GM12878 (cell line): Measurements from ENCODE around the gene FLOT1. TPM values are rescaled to one million over a fixed set of nuclear protein-coding genes. Genes with fewer than 3 reads are reported as not detected.

Source experiments
- BCL11A ChIP-seq: IDR thresholded peaks from 2 replicates; pipeline ENCODE4 v1.6.1; 2011; ENCODE audit warnings: low read depth, low read length
- CBX3 ChIP-seq: fragments of 200-600 bp; sonication (generic); IDR thresholded peaks from 2 replicates; pipeline ENCODE4 v1.6.1; 2016; ENCODE audit warnings: low read depth, borderline replicate concordance
- CHD1 ChIP-seq: IDR thresholded peaks from 2 replicates; pipeline ENCODE4 v1.6.1; 2012; ENCODE audit warnings: low read depth, low read length, improper control_type of control experiment
- EED ChIP-seq: sonication (generic); IDR thresholded peaks from 2 replicates; pipeline ENCODE4 v1.6.1; 2016; ENCODE audit warnings: antibody characterized with exemption, low read depth
- HDAC2 ChIP-seq: fragments of 200-600 bp; sonication (generic); IDR thresholded peaks from 2 replicates; pipeline ENCODE4 v1.6.1; 2017
- MTA2 ChIP-seq: fragments of 450-650 bp; IDR thresholded peaks from 2 replicates; pipeline ENCODE4 v1.6.1; 2016; ENCODE audit warnings: low read depth, mild to moderate bottlenecking, moderate library complexity
- NFIC ChIP-seq: IDR thresholded peaks from 2 replicates; pipeline ENCODE4 v1.6.1; 2012; ENCODE audit warnings: low read depth, mild to moderate bottlenecking, inconsistent platforms, low read length, moderate library complexity
- NFXL1 ChIP-seq: fragments of 450-650 bp; IDR thresholded peaks from 2 replicates; pipeline ENCODE4 v1.6.1; 2017; ENCODE audit warnings: antibody characterized with exemption, mild to moderate bottlenecking, borderline replicate concordance
- NR2F1 ChIP-seq: fragments of 450-650 bp; conservative IDR thresholded peaks from 2 replicates; pipeline ENCODE4 v1.6.1; 2017; ENCODE audit warnings: mild to moderate bottlenecking
- RB1 ChIP-seq: fragments of 450-650 bp; formaldehyde crosslinking; IDR thresholded peaks from 2 replicates; pipeline ENCODE4 v1.6.1; 2017; ENCODE audit warnings: mild to moderate bottlenecking, borderline replicate concordance
- SIN3A ChIP-seq: IDR thresholded peaks from 2 replicates; pipeline ENCODE4 v1.6.1; 2012; ENCODE audit warnings: low read depth, low read length, improper control_type of control experiment
- SIX5 ChIP-seq: IDR thresholded peaks from 2 replicates; pipeline ENCODE4 v1.6.1; 2011; ENCODE audit warnings: mild to moderate bottlenecking, low read depth, low read length, moderate library complexity; ENCODE audit not compliant: severe bottlenecking
- SMARCA5 ChIP-seq: fragments of 450-650 bp; IDR thresholded peaks from 2 replicates; pipeline ENCODE4 v1.6.1; 2017; ENCODE audit warnings: mild to moderate bottlenecking
- ZBED1 ChIP-seq: IDR thresholded peaks from 2 replicates; pipeline ENCODE4 v1.6.1; 2016; ENCODE audit warnings: borderline replicate concordance
- ZNF217 ChIP-seq: fragments of 450-650 bp; IDR thresholded peaks from 2 replicates; pipeline ENCODE4 v1.6.1; 2017; ENCODE audit warnings: antibody characterized with exemption, mild to moderate bottlenecking
- ZNF384 ChIP-seq: IDR thresholded peaks from 2 replicates; pipeline ENCODE4 v1.6.1; 2012; ENCODE audit warnings: low read depth, mild to moderate bottlenecking, low read length, improper control_type of control experiment, borderline replicate concordance
- polyA plus RNA-seq, 11 experiments: library from polyadenylated mRNA; depleted of rRNA in 4 of 11; unstranded in 6 of 11; stranded (reverse) in 5 of 11; fragments of >200 nt; fragmentation: Nextera tagmentation in 4 of 11; fragmentation: Illumina TruSeq in 1 of 11; extraction: Ambion mirVana in 4 of 11; extraction: Trizol in 1 of 11; gene quantifications; 1 replicate in 1 of 11; 2 replicates in 10 of 11; pipeline versions ENCODE4 v1.2.1 to v1.2.3, GENCODE V29; 2011 to 2016; ENCODE audit warnings: inconsistent platforms in 2 of 11, missing spikeins in 2 of 11, low read depth in 1 of 11
- total RNA-seq, 4 experiments: library from RNA; depleted of rRNA in 3 of 4; stranded (reverse); fragments of >200 nt in 3 of 4; fragmentation: Illumina TruSeq in 1 of 4; extraction: Trizol in 1 of 4; gene quantifications; 2 replicates each; pipeline versions ENCODE4 v1.2.1 to v1.2.3, GENCODE V29; 2013 to 2021
- TF ChIP-seq, protein P1 (sequence below): fragments of 450-650 bp; IDR thresholded peaks from 2 replicates; pipeline ENCODE4 v1.6.1; 2017; ENCODE audit warnings: low read depth, mild to moderate bottlenecking, moderate library complexity
- TF ChIP-seq, protein P2 (sequence below): fragments of 450-650 bp; formaldehyde crosslinking; IDR thresholded peaks from 2 replicates; pipeline ENCODE4 v1.4.0; 2022; ENCODE audit warnings: mild to moderate bottlenecking, moderate library complexity
- TF ChIP-seq, protein P3 (sequence below): fragments of 150-350 bp; IDR thresholded peaks from 2 replicates; pipeline ENCODE4 v1.6.1; 2016; ENCODE audit warnings: low read depth, low read length
- TF ChIP-seq, protein P4 (sequence below): IDR thresholded peaks from 2 replicates; pipeline ENCODE4 v1.6.1; 2012; ENCODE audit warnings: mild to moderate bottlenecking, low read depth, low read length

FLOT1 gene
- total and polyA plus RNA-seq, 10 of the 15 experiments (the other 5 are each of a cell fraction or from before 2014, with no cell fraction given): 12.3 to 153 (median 112) TPM

DNA sequence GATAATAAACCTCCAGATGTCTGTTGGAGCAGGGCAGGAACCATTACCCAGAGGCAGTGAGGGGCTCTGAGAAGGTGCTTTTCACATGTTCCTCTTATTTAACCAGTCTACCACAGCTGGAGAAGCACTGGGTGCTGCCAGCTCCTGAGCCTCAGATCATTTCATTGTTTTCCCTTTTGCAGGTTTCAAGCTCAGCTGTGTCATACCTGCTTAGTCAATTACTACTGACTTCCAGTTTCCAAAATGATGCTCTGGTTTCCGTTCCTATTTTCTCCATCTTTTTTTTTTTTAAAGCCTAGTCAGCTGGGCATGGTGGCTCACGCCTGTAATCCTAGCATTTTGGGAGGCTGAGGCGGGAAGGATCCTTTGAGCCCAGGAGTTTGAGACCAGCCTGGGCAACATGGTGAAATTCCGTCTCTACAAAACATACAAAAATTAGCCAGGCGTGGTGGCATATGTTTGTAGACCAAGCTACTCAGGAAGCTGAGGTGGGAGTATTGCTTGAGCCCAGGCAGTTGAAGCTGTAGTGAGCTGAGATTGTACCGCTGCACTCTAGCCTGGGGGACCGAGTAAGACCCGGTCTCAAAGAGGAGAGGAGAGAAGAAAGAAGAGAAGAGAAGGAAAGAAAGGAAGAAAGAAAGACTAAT is 6.7 kb downstream of the FLOT1 start (continued):
- no peak for TF ChIP-seq ZNF217
- TF ChIP-seq SIX5: no peak
- TF ChIP-seq NR2F1: no peak
- no peak; the same call in 1 of the 2 replicates for TF ChIP-seq MTA2
- TF ChIP-seq, protein P1, sequence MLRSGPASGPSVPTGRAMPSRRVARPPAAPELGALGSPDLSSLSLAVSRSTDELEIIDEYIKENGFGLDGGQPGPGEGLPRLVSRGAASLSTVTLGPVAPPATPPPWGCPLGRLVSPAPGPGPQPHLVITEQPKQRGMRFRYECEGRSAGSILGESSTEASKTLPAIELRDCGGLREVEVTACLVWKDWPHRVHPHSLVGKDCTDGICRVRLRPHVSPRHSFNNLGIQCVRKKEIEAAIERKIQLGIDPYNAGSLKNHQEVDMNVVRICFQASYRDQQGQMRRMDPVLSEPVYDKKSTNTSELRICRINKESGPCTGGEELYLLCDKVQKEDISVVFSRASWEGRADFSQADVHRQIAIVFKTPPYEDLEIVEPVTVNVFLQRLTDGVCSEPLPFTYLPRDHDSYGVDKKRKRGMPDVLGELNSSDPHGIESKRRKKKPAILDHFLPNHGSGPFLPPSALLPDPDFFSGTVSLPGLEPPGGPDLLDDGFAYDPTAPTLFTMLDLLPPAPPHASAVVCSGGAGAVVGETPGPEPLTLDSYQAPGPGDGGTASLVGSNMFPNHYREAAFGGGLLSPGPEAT: peak; percentile 80
- TF ChIP-seq, protein P2, sequence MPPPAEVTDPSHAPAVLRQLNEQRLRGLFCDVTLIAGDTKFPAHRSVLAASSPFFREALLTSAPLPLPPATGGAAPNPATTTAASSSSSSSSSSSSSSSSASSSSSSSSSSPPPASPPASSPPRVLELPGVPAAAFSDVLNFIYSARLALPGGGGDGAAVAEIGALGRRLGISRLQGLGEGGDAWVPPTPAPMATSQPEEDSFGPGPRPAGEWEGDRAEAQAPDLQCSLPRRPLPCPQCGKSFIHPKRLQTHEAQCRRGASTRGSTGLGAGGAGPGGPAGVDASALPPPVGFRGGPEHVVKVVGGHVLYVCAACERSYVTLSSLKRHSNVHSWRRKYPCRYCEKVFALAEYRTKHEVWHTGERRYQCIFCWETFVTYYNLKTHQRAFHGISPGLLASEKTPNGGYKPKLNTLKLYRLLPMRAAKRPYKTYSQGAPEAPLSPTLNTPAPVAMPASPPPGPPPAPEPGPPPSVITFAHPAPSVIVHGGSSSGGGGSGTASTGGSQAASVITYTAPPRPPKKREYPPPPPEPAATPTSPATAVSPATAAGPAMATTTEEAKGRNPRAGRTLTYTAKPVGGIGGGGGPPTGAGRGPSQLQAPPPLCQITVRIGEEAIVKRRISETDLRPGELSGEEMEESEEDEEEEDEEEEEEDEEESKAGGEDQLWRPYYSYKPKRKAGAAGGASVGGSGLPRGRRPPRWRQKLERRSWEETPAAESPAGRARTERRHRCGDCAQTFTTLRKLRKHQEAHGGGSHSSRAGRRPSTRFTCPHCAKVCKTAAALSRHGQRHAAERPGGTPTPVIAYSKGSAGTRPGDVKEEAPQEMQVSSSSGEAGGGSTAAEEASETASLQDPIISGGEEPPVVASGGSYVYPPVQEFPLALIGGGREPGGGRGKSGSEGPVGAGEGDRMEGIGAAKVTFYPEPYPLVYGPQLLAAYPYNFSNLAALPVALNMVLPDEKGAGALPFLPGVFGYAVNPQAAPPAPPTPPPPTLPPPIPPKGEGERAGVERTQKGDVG (CRISPR knock-in tag): no peak
- TF ChIP-seq ZNF384: peak; percentile 49; the same call in 1 of the 2 replicates
- no peak for TF ChIP-seq CHD1
- TF ChIP-seq, protein P3, sequence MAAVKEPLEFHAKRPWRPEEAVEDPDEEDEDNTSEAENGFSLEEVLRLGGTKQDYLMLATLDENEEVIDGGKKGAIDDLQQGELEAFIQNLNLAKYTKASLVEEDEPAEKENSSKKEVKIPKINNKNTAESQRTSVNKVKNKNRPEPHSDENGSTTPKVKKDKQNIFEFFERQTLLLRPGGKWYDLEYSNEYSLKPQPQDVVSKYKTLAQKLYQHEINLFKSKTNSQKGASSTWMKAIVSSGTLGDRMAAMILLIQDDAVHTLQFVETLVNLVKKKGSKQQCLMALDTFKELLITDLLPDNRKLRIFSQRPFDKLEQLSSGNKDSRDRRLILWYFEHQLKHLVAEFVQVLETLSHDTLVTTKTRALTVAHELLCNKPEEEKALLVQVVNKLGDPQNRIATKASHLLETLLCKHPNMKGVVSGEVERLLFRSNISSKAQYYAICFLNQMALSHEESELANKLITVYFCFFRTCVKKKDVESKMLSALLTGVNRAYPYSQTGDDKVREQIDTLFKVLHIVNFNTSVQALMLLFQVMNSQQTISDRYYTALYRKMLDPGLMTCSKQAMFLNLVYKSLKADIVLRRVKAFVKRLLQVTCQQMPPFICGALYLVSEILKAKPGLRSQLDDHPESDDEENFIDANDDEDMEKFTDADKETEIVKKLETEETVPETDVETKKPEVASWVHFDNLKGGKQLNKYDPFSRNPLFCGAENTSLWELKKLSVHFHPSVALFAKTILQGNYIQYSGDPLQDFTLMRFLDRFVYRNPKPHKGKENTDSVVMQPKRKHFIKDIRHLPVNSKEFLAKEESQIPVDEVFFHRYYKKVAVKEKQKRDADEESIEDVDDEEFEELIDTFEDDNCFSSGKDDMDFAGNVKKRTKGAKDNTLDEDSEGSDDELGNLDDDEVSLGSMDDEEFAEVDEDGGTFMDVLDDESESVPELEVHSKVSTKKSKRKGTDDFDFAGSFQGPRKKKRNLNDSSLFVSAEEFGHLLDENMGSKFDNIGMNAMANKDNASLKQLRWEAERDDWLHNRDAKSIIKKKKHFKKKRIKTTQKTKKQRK: no peak
- TF ChIP-seq NFIC: peak; percentile 72
- peak; percentile 93 for TF ChIP-seq EED
- no peak for TF ChIP-seq NFXL1
- no peak for TF ChIP-seq HDAC2
- TF ChIP-seq SIN3A: no peak
- no peak for TF ChIP-seq CBX3
- TF ChIP-seq BCL11A: 0 out of 2 replicates have a peak, but pooled peaks have one; percentile 21
- TF ChIP-seq SMARCA5: no peak
- TF ChIP-seq RB1: no peak
- TF ChIP-seq, protein P4, sequence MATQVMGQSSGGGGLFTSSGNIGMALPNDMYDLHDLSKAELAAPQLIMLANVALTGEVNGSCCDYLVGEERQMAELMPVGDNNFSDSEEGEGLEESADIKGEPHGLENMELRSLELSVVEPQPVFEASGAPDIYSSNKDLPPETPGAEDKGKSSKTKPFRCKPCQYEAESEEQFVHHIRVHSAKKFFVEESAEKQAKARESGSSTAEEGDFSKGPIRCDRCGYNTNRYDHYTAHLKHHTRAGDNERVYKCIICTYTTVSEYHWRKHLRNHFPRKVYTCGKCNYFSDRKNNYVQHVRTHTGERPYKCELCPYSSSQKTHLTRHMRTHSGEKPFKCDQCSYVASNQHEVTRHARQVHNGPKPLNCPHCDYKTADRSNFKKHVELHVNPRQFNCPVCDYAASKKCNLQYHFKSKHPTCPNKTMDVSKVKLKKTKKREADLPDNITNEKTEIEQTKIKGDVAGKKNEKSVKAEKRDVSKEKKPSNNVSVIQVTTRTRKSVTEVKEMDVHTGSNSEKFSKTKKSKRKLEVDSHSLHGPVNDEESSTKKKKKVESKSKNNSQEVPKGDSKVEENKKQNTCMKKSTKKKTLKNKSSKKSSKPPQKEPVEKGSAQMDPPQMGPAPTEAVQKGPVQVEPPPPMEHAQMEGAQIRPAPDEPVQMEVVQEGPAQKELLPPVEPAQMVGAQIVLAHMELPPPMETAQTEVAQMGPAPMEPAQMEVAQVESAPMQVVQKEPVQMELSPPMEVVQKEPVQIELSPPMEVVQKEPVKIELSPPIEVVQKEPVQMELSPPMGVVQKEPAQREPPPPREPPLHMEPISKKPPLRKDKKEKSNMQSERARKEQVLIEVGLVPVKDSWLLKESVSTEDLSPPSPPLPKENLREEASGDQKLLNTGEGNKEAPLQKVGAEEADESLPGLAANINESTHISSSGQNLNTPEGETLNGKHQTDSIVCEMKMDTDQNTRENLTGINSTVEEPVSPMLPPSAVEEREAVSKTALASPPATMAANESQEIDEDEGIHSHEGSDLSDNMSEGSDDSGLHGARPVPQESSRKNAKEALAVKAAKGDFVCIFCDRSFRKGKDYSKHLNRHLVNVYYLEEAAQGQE: no peak
- TF ChIP-seq ZBED1: no peak
